Osteocyte (in vitro differentiated cells): ENCODE data around the gene ETF1. TPM values are rescaled to one million over a fixed set of nuclear protein-coding genes. Genes with fewer than 3 reads are reported as not detected.

Experiments
- DNase-seq: peaks from one replicate; pipeline ENCODE4 v3.0.0; 2021; ENCODE audit warnings: mixed read lengths; ENCODE audit not compliant: unreplicated experiment; ENCODE audit errors: extremely low spot score
- H3K27ac Mint-ChIP-seq: one replicate; pipeline ENCODE4 v1.8.0; 2021; ENCODE audit warnings: mild to moderate bottlenecking, mixed read lengths; ENCODE audit not compliant: unreplicated experiment
- H3K27me3 Mint-ChIP-seq: one replicate; pipeline ENCODE4 v1.8.0; 2021; ENCODE audit warnings: mixed read lengths; ENCODE audit not compliant: unreplicated experiment
- H3K36me3 Mint-ChIP-seq: one replicate; pipeline ENCODE4 v1.8.0; 2021; ENCODE audit warnings: mixed read lengths; ENCODE audit not compliant: unreplicated experiment
- H3K4me1 Mint-ChIP-seq: one replicate; pipeline ENCODE4 v1.8.0; 2021; ENCODE audit warnings: mixed read lengths; ENCODE audit not compliant: unreplicated experiment
- H3K4me3 Mint-ChIP-seq: one replicate; pipeline ENCODE4 v1.8.0; 2021; ENCODE audit warnings: mild to moderate bottlenecking, moderate library complexity, mixed read lengths; ENCODE audit not compliant: unreplicated experiment
- H3K9me3 Mint-ChIP-seq: one replicate; pipeline ENCODE4 v1.8.0; 2021; ENCODE audit warnings: mixed read lengths; ENCODE audit not compliant: unreplicated experiment
- CTCF ChIP-seq: fragments of 200-600 bp; sonication (generic); IDR thresholded peaks from 2 replicates; pipeline ENCODE4 v1.5.0; 2021; ENCODE audit warnings: antibody characterized with exemption, mild to moderate bottlenecking, moderate library complexity
- total RNA-seq: library from RNA; stranded (reverse); gene quantifications from 2 replicates; pipeline ENCODE4 v1.2.1, GENCODE V29; 2021

ETF1 gene
- total RNA-seq, 1 donor from 2014 or later: 88.3 TPM

- TF ChIP-seq CTCF: no peak
- DNase-seq: no peak
- H3K4me1 Mint-ChIP-seq: peaks cover 18% of the 10 kb centered on the region
- no peaks in the 10 kb centered on the region for H3K9me3 Mint-ChIP-seq
- no peaks in the 10 kb centered on the region for H3K27me3 Mint-ChIP-seq
- peak overlapping the region; percentile 10 for H3K27ac Mint-ChIP-seq
- H3K36me3 Mint-ChIP-seq: peaks cover 70% of the 10 kb centered on the region
- H3K4me3 Mint-ChIP-seq: no peak overlapping the region
These were observed 26.7 kb upstream of the ETF1 start for GRCh38 chr5:138569782-138570181.

GRCh38 chr5:138568061-138568824 lies 25.2 kb upstream of the ETF1 start:
- TF ChIP-seq CTCF: no peak
- no peak overlapping the region for H3K27ac Mint-ChIP-seq
- H3K27me3 Mint-ChIP-seq: no peaks in the 10 kb centered on the region
- H3K4me3 Mint-ChIP-seq: no peak overlapping the region
- H3K9me3 Mint-ChIP-seq: no peaks in the 10 kb centered on the region
- peaks cover 7% of the 10 kb centered on the region for H3K4me1 Mint-ChIP-seq
- H3K36me3 Mint-ChIP-seq: peaks cover 67% of the 10 kb centered on the region
- DNase-seq: no peak

DNA sequence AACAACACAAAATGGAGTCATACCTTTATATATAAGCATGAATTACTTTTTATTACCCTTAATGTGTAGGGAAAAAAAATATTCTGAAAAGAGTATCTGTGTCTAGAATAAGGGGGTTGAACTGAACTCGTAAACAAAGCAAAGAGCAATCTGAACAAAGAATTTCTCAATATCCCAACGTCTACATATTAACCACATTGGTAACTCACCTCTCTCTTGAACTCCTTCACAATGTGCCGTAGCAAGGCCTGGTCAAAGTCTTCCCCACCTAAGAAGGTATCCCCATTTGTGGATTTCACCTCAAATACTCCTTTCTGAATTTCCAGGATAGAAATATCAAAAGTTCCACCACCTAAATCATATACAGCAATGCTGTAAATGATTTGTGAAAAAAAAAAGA lies 23.8 kb upstream of the ETF1 start:
- DNase-seq: no peak
- peak overlapping the region; percentile 16 for H3K27ac Mint-ChIP-seq
- H3K4me3 Mint-ChIP-seq: no peak overlapping the region
- H3K27me3 Mint-ChIP-seq: no peaks in the 10 kb centered on the region
- H3K4me1 Mint-ChIP-seq: peaks cover 4% of the 10 kb centered on the region
- no peak for TF ChIP-seq CTCF
- H3K36me3 Mint-ChIP-seq: peaks cover 65% of the 10 kb centered on the region
- no peaks in the 10 kb centered on the region for H3K9me3 Mint-ChIP-seq

GRCh38 chr5:138565100-138565821 lies 22.2 kb upstream of the ETF1 start:
- Mint-ChIP-seq H3K36me3 (peaks cover 65% of the 10 kb centered on the region), H3K4me1 (peaks cover 1% of the 10 kb centered on the region), H3K27me3 (no peaks in the 10 kb centered on the region), H3K27ac (no peak overlapping the region), H3K4me3 (no peak overlapping the region), H3K9me3 (no peaks in the 10 kb centered on the region)
- no peak for TF ChIP-seq CTCF
- DNase-seq: no peak

DNA sequence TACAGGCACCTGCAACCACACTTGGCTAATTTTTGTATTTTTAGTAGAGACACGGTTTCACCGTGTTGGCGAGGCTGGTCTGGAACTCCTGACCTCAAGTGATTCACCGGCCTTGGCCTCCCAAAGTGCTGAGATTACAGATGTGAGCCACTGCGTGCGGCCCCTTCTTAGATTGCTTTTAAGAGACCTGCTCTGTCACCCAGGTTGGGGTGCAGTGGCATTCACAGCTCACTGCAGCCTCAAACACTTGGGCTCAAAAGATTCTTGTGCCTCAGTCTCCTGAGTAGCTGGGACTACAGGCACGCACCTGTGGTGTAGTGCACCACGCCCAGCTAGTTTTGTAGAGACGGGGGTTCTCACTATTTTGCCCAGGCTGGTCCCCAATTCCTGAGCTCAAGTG lies 21.2 kb upstream of the ETF1 start:
- no peaks in the 10 kb centered on the region for H3K27me3 Mint-ChIP-seq
- H3K36me3 Mint-ChIP-seq: peaks cover 70% of the 10 kb centered on the region
- H3K27ac Mint-ChIP-seq: no peak overlapping the region
- H3K4me3 Mint-ChIP-seq: no peak overlapping the region
- no peak for TF ChIP-seq CTCF
- no peaks in the 10 kb centered on the region for H3K9me3 Mint-ChIP-seq
- H3K4me1 Mint-ChIP-seq: no peaks in the 10 kb centered on the region
- no peak for DNase-seq
